Umbilical cord (tissue), 2 donors: ENCODE measurements around the gene CHMP5. TPM values are rescaled to one million over a fixed set of nuclear protein-coding genes. Genes with fewer than 3 reads are reported as not detected.

Experiments
- DNase-seq: peaks from one replicate; pipeline ENCODE4 v3.0.0-alpha.2; 2015; ENCODE audit warnings: low spot score
- total RNA-seq: library from RNA; depleted of rRNA; stranded (reverse); fragments of >200 nt; gene quantifications from one replicate; pipeline ENCODE4 v1.2.3, GENCODE V29; 2014; ENCODE audit warnings: low replicate concordance; ENCODE audit not compliant: insufficient read depth

Gene CHMP5
- total RNA-seq, 1 donor from 2014 or later, result 73.9 TPM

DNA sequence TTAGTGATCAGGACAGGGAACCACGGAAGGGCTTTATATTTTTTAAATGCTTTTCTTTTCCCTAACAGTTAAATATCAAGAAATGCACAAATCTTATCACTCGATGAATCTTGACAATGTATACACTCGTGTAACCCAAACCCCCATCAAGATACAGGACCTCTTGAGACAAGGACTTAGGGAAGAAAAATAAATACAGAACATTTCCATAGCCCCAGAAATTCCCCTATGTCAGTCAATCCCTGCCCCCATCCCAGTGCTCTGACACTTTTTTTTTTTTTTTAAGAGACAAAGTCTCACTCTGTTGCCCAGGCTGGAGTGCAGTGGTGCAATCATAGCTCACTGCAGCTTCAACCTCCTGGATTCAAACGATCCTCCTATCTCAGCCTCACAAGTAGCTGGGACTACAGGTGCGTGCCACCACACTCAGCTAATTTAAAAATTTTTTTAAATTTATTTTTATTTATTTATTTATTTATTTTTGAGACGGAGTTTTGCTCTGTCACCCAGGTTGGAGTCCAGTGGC, 22.2 kb upstream of the CHMP5 start:
- DNase-seq, result no peak

DNA sequence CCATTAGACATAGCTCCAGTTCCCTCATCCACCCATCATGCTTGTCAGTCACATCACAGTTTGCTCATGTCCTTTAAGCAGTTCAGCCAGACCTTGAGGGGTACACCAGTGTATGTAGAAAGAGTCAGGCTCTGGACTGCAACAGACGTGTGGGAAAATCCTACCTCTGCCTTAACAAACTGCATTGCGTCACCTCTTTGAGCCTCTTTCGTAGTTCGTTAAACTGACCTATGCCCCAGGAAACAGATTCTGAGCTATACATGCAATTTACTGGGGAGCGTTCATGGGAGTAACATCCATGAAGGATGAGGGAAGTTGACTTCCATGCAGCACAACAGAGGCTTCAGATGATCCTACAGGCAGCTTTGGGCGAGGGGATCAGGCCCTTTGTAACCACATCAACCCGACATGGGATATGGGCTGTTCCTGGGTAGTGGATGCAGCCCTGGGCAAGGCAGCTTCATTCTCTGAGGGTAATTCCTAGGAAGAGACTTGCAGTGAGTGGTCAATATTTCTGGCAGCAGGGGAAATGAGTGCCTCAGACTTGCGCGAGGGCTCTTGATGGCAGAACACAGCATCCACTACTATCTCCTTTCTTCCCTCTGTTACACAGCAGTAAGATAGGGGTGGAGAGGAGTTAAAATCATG, 20.6 kb upstream of the CHMP5 start:
- DNase-seq, result no peak

DNA sequence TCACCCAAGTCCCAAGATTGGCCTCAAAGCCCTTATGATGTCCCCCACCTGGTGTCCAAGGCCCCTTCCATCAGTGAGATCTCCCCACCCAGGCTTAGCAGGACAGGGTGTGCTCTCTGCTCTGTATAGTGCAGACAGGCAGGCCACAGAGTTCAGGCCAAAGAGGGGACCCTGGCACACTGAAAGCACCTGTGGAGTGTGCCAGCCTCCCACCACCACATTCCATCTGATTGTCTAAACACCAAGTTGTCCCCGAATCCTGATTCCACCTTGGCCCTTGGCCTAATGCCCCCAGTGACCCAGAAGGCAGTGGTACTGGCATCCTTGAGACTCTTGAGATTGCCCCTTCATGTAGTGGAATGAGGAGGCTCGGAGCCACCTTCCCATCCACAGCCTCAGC, 19.5 kb upstream of the CHMP5 start:
- no peak for DNase-seq

DNA sequence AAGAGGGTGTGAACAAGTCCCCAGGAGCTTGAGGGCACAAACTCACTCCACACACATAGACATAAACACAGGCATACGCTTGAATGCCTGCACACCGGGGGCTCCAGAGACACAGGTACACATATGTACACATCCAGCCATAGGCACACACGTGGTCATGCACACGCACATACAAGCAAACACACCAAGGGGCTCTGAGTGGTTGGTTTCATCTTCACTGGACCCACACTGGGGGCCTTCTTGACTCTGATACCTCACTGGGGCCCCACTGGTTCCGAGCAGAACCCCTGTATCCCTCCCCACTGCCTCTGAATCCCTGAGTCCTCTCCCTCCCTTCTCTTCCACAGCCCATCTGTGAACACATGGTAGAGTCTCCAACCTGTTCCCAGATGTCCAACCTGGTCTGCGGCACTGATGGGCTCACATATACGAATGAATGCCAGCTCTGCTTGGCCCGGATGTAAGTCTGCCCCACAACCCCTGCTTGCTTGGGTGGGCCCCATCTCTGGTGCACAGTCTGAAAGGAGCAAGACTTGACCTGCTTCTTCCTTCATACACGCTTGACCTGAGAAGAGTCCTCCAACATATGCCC, 18.5 kb upstream of the CHMP5 start:
- DNase-seq, result no peak

DNA sequence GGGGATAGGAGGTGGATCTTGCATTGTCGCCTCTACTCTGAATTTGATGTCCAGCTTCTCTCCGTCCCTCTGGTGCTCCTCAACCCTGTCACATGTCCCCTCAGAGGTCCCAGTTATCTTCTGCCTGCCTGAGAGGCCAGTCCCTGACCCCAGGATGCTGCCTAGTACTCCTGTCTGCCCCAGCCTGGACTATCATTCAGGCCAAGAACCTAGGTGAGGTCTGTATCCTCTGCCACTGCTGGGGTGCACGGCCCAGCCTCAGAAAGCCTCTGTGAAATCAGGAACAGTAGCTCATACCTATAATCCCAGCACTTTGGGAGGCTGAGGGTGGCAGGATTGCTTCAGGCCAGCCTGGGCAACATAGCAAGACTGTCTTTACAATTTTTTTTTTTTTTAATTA, 16.2 kb upstream of the CHMP5 start:
- no peak for DNase-seq

DNA sequence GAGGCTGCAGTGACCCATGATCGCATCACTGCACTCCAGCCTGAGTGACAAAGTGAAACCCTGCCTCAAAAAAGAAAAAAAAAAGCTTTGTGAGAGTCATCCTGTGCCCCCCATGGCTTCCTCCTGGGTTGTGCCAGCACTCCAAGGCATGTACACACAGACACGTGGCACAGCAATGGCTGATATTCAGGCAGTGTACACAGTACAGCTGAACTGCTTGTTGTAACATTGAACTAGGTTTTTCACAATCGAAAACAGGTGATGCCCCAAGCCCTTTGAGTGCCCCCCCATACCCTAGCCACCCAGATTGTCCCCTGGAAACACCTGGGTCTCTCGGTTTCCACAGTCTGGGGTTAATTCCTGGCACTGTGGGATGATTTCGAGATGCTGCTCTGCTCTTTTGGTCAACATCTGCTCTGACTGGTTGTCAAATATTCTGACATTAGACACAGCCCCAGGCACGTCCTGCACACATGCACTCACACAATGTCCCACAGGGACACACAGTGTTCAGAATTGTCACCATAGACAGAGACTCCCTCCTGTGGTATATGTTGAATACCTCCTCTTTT, 15.7 kb upstream of the CHMP5 start:
- DNase-seq, result no peak

DNA sequence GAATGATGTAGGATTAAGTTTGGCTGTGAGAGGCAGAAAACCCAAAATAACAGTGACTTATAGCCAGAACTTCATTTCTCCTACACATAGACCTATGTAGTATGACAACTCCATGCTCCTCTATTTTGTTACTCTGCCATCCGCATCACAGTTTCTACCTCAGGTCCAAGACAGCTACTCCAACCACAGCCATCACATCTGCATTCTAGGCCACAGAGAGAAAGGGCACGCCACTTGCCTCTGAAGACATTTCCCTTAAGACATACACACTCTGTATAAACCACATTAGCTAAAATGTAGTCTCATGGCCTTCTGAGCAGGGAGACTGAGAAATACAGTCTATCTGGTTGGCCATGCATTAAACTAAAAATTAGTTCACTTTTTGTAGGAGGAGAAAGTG, 14.9 kb upstream of the CHMP5 start:
- no peak for DNase-seq

DNA sequence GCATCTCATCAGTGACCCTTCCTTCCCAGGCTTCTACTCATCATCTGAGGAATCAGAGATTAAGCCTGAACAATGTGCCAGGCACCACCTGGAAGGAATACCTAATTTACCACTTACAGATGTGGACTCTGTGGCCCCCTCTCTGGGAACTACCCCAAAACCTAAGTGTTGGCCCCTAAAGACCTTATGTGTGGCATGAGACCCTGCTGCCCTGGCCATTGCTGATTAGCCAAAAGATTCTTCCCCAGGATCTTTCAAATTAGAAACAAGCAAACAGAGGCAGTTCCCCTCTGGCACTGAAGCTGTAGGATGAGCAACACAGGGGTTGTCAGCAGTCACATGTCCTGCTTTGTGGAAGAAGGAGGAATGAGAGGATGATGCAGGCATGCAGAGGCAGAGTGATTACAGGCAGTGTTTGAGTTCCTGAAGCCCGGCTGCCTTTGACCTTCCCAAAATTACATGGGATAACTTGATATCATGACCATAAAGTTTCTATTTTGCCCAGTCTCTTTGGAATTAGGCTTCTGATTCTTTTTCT, 14.3 kb upstream of the CHMP5 start:
- DNase-seq, result peak; percentile 56

DNA sequence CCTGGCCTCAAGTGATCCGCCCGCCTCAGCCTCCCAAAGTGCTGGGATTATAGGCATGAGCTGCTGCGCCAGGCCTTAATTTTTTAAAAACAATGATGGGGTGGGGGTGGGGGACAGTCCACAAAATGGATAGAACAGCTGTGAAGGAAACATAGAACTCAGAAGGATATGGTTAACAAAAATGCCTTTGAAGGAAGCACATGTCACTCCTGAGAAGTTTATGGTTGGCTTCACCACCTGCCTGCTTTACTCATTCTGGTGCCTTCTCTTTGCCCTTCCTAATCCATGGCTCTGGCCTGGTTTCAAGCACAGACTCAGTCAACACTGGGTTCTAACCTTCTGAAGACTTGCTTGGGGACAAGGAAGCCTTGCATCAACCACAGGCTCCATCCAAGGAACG, 10.6 kb upstream of the CHMP5 start:
- DNase-seq, result no peak

DNA sequence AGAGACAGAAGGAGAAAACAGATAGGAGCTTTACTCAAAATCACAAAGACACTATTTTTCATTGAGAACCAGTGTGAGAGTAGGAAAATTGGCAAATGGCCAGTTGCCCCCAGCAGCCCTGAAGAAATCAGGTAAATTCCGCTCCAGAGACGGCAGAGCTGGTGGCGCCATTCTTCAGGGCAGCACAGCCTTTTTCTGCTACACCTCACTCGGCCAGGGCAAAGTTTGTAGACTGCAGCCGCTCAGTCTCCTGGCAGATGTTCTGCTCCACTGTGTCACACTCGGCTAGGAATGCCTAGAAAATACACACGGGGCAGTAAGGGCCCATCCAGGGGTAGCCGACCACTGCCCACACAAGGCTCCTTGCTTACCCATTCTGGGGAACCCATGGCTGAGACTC, 9.8 kb upstream of the CHMP5 start:
- no peak for DNase-seq

DNA sequence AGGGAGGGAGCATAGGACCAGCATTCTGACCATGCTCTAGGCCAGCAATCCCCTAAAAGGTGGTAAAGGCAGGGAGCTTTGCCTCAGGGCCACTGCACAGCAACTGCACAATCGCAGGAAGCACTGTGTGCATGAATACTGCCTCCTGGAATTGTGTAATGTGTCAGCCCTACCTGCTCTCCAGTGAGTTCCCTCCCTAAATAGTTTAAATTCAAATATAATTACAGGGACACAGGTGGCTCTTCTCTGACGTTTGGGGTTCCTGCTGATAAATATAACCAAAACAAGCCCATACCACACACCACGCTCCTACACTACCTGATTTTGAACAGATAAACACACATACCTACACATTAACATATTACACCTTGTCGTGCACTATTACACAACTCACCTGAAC, 9.4 kb upstream of the CHMP5 start:
- no peak for DNase-seq

DNA sequence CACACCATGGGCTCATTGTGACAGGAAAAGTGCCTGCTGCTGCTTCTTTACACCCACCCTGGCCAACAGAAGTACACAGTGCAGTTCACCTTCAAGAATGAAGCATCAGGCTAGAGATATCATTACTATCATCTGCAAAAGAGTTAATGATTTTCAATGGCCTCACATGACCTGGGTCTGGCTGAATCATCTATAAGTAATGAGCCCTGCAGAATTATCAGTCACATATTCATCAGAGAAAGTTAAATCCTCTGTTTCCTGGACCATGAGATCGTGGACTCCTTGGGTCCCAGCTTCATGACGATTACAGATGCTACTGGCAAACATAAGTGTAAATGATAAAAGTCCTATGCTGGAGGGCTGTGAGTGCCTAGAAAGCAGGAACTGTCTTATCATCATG, 8.6 kb upstream of the CHMP5 start:
- DNase-seq, result no peak

DNA sequence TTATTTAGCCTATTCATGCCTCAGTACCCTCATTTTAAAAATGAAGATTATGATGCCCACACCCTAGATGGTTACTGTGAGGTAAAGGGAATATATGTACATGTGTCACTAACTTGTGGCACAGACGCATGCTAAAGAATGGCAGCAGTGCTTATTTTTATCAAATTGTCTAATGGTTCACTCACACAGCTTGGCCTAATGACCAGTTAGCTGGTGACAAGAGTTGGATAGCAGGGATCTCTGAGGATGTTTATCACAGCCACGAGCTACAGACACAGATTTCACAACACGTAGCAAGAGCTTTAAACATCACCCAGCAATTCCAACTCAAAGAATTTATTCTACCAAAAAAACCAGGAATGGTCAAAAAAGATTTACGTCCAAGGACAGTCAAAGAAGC, 7.6 kb upstream of the CHMP5 start:
- DNase-seq, result no peak

DNA sequence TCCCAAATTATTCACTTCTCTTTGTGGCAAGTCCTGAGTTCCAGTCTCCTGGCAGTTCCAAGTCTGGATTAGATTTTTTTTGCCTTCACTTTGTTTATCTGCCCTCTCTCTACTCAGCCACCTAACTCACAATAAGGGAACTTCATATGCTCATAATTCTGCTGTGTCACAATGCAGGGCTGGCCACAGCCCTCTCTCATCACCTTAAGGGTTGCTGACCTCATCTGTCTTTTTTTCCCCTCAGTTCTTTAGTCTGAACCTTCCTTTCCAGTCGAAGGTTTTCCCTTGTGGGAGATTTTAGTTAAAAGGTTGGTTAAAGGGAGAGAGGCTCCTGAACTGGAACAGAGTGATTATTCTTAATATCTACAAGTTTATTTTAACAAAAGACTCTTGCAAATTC, 4.5 kb upstream of the CHMP5 start:
- DNase-seq, result no peak

DNA sequence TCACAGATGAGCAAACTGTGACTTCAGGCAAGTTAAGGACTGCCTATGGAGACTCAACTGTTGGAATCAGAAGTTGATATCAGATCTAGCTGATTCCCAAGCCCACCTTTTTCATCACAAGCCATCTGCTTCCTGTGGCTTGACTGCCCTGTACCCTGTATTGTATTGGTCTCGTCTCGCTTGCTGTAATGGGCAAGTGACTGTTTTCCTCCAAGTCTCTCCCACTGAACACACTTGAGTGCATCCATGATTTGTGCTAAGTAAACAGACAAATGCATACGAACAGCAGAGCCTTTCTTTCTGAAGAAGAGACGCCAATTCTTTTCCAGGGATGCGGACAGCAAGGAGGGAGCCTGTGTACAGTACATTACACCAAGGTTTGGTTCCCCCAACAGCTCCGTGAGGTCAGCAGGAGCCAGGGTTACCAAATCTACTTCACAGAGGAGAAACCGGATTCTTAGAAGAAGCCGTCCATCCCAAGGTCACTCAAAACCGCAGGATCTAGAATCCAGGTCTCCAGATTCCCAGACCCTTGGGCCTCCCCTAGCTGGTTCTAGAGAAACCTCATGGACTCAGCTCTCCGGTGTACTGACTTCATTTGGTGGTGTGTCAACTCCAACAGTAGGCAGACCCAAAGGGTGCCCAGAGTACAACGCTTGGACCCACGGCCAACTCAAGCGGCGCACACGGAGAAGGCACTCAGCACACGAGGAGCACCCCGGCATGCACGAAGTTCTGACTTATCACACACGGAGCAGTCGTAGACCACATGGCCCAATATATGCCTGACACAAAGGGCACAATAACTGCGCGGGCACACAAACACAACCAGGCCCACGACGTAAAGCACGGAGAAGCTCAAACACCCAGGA, 1.5 kb upstream of the CHMP5 start:
- no peak for DNase-seq

DNA sequence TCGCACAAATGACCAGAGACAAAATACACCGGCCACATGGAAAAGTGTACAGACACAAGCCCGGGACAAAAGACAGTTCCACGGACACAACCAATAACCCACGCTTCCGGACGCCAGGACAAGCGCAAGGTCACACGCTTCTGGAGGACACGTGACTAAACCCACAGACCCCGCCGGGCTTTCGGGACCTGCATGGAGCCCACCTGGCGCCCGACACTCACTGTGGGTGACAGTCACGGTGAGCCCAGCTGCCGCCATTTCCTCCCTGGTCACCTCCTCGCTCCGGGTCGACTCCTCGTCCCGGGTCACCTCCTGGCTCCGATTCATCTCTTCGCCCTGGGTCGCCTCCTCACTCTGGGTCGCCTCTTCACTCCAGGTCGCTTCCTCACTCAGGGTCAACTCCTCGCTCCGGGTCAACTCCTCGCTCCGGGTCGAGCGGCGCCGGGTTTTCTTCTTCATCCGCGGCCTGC, 811 bp upstream of the CHMP5 start:
- DNase-seq, result no peak

DNA sequence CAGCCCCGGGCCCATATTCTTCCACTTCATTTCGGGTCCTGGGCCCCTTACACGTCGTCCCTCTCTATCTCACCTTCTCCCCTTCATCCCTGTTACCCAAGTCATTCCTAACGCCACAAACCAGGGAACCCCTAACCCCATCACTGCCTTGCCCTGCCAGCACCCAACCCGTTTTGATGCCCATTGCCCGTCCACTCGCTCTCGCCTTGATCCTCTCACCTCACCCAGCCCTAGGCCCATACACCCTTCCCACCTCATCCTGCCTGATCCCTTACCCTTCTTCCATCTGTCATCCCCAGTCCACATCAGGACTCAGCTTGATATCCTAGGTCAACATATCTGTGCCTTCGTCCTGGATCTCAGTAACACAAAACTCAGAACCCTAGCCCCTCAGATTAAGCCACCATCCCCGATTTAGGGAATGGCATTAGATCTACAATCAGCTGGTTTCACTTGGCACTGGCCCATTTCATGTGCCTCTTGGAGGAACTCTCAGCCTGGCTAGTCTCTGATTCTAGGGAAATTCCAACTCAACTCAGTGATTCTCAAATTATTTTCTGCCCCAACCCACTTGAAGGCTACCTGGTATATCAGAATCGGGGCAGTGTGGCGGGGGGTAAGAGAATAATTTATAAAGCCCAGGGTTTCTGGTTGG, 489 bp downstream of the CHMP5 start:
- peak; percentile 5 for DNase-seq

DNA sequence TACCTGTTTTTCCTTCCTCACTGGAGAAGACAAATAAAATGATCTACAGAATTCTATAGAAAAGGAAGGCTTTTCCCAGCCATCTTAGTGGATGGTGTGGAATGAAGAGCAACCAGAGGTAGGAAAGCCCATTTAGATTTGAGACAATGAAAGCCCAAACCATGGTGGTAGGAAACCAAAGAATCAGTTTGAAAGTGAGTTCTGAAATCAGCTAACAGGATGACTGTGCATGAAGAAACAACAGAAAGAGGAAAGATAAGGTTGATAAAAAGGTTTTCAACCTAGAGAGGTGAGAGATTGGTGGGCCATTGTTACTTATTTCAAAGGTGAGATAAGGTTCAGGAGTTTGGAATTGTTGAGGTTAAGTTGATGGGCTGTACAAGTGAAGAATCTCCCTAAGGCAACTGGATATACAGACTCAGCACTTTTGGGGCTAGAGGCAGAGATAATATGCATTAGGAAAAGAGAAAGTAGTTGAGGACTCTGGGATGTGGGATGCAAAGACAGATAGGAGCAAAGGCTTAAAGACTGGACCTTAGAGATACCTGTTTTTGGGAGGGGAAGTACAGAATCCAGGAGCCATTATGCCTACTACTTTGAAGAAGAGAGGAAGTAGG, 2.4 kb downstream of the CHMP5 start:
- DNase-seq, result no peak

DNA sequence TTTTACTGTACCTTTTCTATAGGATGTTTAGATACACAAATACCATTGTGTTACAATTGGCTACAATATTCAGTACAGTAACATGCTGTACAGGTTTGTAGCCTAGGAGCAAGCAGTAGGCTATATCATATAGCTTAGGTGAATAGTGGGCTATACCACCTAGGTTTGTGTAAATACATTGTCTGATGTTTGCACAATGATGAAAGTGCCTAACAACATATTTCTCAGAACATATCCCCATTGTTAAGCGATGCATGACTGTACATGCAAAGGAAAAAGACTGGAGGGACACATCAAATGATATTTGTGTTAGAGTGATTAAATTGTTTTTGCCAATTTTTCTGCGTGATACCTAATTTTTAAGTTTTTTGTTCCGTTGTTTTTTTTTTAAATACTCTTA, 5.3 kb downstream of the CHMP5 start:
- no peak for DNase-seq

DNA sequence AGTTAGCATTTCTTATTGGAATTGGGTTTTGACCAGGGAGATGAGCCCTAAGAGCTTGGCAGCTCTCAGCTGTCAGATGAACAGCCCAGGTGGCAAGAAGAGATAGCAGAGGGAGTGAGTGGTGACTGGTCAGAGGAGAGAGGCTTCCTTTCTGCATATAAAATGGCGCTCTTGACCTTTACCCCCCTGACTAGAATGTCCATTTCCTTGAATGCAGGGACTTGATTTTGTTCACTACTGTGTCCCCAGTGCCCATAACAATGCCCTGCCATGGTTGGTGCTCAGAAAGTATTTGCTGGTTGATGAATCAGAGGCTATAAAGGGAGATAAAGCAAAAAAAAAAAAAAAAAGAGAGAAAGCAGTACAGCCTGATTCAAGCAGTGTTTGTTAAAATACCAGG, 7.2 kb downstream of the CHMP5 start:
- DNase-seq, result no peak
